HG03354 (cell line): ENCODE measurements around the gene SRSF1.
"Not testable (repeated sequence)": the region's sequence is repeated elsewhere in the genome, so short reads cannot be mapped to it uniquely, and the experiment has no call there.

Experiments used
- ATAC-seq: cut with Tn5 transposase; IDR thresholded peaks from one replicate; pipeline ENCODE4 v1.9.1; 2021; ENCODE audit warnings: mild to moderate bottlenecking; ENCODE audit not compliant: unreplicated experiment, poor library complexity, severe bottlenecking

Gene SRSF1

GRCh38 chr17:58006924-58007780 lies at the start of gene SRSF1:
Gene SRSF1 (minus strand): TSS chr17:58007246. CDS start chr17:58007137, 109 bp downstream.
- peak; percentile 91 for ATAC-seq

GRCh38 chr17:58056476-58056875 lies 49.4 kb upstream of the SRSF1 start:
- no peak for ATAC-seq

- ATAC-seq = no peak
Measured at GRCh38 chr17:58054641-58055040, 47.6 kb upstream of the SRSF1 start.

- no peak for ATAC-seq
Measured at GRCh38 chr17:58052945-58053715, 46.1 kb upstream of the SRSF1 start.

- no peak for ATAC-seq
Measured at GRCh38 chr17:58052407-58052806, 45.4 kb upstream of the SRSF1 start.

GRCh38 chr17:58051468-58051867 lies 44.4 kb upstream of the SRSF1 start:
- ATAC-seq = no peak

- ATAC-seq = no peak
Measured at GRCh38 chr17:58050966-58051365, 43.9 kb upstream of the SRSF1 start.

- ATAC-seq = no peak
Measured at GRCh38 chr17:58049533-58049932, 42.5 kb upstream of the SRSF1 start.

- ATAC-seq = no peak
Measured at GRCh38 chr17:58047376-58048150, 40.5 kb upstream of the SRSF1 start.

GRCh38 chr17:58046239-58047094 lies 39.4 kb upstream of the SRSF1 start:
- no peak for ATAC-seq

GRCh38 chr17:58044256-58044655 lies 37.2 kb upstream of the SRSF1 start:
- ATAC-seq = not testable (repeated sequence)

- ATAC-seq = no peak
Measured at GRCh38 chr17:58043221-58044181, 36.5 kb upstream of the SRSF1 start.

GRCh38 chr17:58041161-58041560 lies 34.1 kb upstream of the SRSF1 start:
- no peak for ATAC-seq

- no peak for ATAC-seq
Measured at GRCh38 chr17:58040386-58040785, 33.3 kb upstream of the SRSF1 start.

- ATAC-seq = no peak
Measured at GRCh38 chr17:58039975-58040374, 32.9 kb upstream of the SRSF1 start.

- ATAC-seq = no peak
Measured at GRCh38 chr17:58032691-58033415, 25.8 kb upstream of the SRSF1 start.

GRCh38 chr17:58028578-58028977 lies 21.5 kb upstream of the SRSF1 start:
- no peak for ATAC-seq

GRCh38 chr17:58020401-58020800 lies 13.4 kb upstream of the SRSF1 start:
- ATAC-seq = no peak
